Trophoblast cell (in vitro differentiated cells and primary cell): Measurements from ENCODE around the gene NOD2. TPM values are rescaled to one million over a fixed set of nuclear protein-coding genes. Genes with fewer than 3 reads are reported as not detected.
A peak's percentile ranks its signal among the peaks of the same experiment; 100 is the strongest.

ENCODE experiments used
- DNase-seq, 2 donors: peaks; one replicate each; pipeline ENCODE4 v3.0.0-alpha.2; 2016
- H2AFZ ChIP-seq: 2 replicates; pipeline ENCODE4 v1.6.1; 2013; ENCODE audit warnings: low read length, moderate library complexity, mild to moderate bottlenecking; ENCODE audit not compliant: insufficient read depth, poor library complexity
- H2AK5ac ChIP-seq: 2 replicates; pipeline ENCODE4 v1.6.1; 2013; ENCODE audit warnings: mild to moderate bottlenecking, low read length
- H2BK120ac ChIP-seq: 2 replicates; pipeline ENCODE4 v1.6.1; 2013; ENCODE audit warnings: low read length, mild to moderate bottlenecking, moderate library complexity; ENCODE audit not compliant: insufficient read depth, poor library complexity
- H2BK12ac ChIP-seq: 2 replicates; pipeline ENCODE4 v1.6.1; 2013; ENCODE audit warnings: mild to moderate bottlenecking, low read length, moderate library complexity
- H2BK5ac ChIP-seq: 2 replicates; pipeline ENCODE4 v1.6.1; 2013; ENCODE audit warnings: low read length, low read depth, moderate library complexity, mild to moderate bottlenecking; ENCODE audit not compliant: poor library complexity
- H3K14ac ChIP-seq: 2 replicates; pipeline ENCODE4 v1.6.1; 2013; ENCODE audit warnings: mild to moderate bottlenecking, low read length
- H3K18ac ChIP-seq: 2 replicates; pipeline ENCODE4 v1.6.1; 2013; ENCODE audit warnings: mild to moderate bottlenecking, low read length
- H3K23ac ChIP-seq: 2 replicates; pipeline ENCODE4 v1.6.1; 2013; ENCODE audit warnings: low read length
- H3K27ac ChIP-seq: 2 replicates; pipeline ENCODE4 v1.5.1; 2013; ENCODE audit warnings: low read depth, mild to moderate bottlenecking, inconsistent platforms, low read length, moderate library complexity
- H3K27me3 ChIP-seq: 2 replicates; pipeline ENCODE4 v1.6.1; 2013; ENCODE audit warnings: inconsistent platforms, mild to moderate bottlenecking, low read length, moderate library complexity; ENCODE audit not compliant: insufficient read depth
- H3K36me3 ChIP-seq, 2 experiments: 1 replicate in 1 of 2; 2 replicates in 1 of 2; pipeline ENCODE4 v1.6.1; 2013; ENCODE audit warnings: low read length in 2 of 2, mild to moderate bottlenecking in 2 of 2, moderate library complexity in 1 of 2; ENCODE audit not compliant: insufficient read depth in 2 of 2, control insufficient read depth in 1 of 2
- H3K4ac ChIP-seq: 2 replicates; pipeline ENCODE4 v1.6.1; 2013; ENCODE audit warnings: low read depth, mild to moderate bottlenecking, low read length, moderate library complexity
- H3K4me1 ChIP-seq, 2 experiments: 1 replicate in 1 of 2; 2 replicates in 1 of 2; pipeline ENCODE4 v1.6.1; 2013; ENCODE audit warnings: low read length in 2 of 2, mild to moderate bottlenecking in 2 of 2, moderate library complexity in 1 of 2; ENCODE audit not compliant: insufficient read depth in 2 of 2, control insufficient read depth in 1 of 2
- H3K4me2 ChIP-seq: 2 replicates; pipeline ENCODE4 v1.6.1; 2013; ENCODE audit warnings: inconsistent platforms, mild to moderate bottlenecking, low read length, moderate library complexity
- H3K4me3 ChIP-seq: 2 replicates; pipeline ENCODE4 v1.5.1; 2013; ENCODE audit warnings: mild to moderate bottlenecking, low read depth, low read length, inconsistent platforms
- H3K79me1 ChIP-seq: one replicate; pipeline ENCODE4 v1.6.1; 2013; ENCODE audit warnings: low read length
- H3K79me2 ChIP-seq: 2 replicates; pipeline ENCODE4 v1.6.1; 2013; ENCODE audit warnings: low read length, mild to moderate bottlenecking; ENCODE audit not compliant: control insufficient read depth, insufficient read depth, poor library complexity
- H3K9ac ChIP-seq: 2 replicates; pipeline ENCODE4 v1.6.1; 2013; ENCODE audit warnings: mild to moderate bottlenecking, low read length
- H3K9me3 ChIP-seq: 2 replicates; pipeline ENCODE4 v1.6.1; 2013; ENCODE audit warnings: low read depth, mild to moderate bottlenecking, control low read depth, inconsistent platforms, low read length; ENCODE audit not compliant: insufficient read depth
- H4K12ac ChIP-seq: 2 replicates; pipeline ENCODE4 v1.6.1; 2013; ENCODE audit warnings: low read depth, mild to moderate bottlenecking, low read length, moderate library complexity
- H4K8ac ChIP-seq: 2 replicates; pipeline ENCODE4 v1.6.1; 2013; ENCODE audit warnings: low read depth, mild to moderate bottlenecking, low read length, moderate library complexity
- H4K91ac ChIP-seq: one replicate; pipeline ENCODE4 v1.6.1; 2013; ENCODE audit warnings: low read depth, mild to moderate bottlenecking, low read length, moderate library complexity
- WGBS: extraction: QIAGEN DNeasy Blood & Tissue Kit; methylation state at CpG from one replicate; pipeline ENCODE4 v1.1.7; 2013; ENCODE audit warnings: missing lambda C conversion rate; ENCODE audit not compliant: insufficient read length, insufficient coverage; ENCODE audit errors: extremely low coverage; 5-methylcytosine and 5-hydroxymethylcytosine counted together
- polyA plus RNA-seq: library from polyadenylated mRNA; stranded (reverse); fragments of 200-250 nt; gene quantifications from 2 replicates; pipeline ENCODE4 v1.2.3, GENCODE V29; 2013

The NOD2 gene
- polyA plus RNA-seq, result 0.08 and 0.11 TPM in 2 replicates

DNA sequence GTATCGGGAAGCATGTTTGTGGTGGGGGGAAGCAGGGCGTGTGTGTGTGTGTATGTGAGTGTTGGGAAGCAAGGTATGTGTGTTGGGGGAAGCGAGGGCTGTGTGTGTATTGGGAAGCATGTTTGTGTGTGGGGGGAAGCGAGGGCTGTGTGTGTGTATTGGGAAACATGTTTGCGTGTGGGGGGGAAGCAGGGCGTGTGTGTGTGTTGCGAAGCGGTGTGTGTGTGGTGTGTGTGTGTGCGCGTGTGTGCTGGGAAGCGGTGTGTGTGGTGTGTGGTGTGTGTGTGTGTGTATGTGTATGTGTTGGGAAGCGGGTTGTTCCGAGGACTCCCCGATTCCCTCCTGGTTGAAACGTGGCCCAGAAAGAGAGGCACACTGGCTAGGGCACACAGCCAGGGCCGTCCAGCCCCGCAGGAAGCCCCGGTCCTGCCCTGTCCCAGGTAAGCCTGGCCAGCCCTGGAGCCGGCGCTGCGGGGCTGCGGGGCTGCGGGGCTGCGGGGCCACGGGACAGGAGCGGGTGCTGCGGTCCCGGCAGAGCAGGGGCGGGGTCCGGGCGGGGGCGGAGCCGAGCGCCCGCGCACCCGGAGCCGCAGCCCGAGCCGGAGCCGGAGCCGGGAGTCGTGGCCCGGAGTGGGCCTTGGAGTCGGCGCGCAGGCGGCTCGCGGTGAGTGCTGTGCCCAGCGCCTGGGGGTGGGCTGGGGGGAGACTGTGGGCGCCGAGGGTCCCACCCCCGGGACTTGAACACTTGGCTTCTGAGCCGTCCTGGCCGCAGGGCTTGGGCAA, at the start of gene NOD2:
Gene NOD2, plus strand, starts transcription at position 608 of the 783 bp plus-strand sequence. CDS start 5,890 bp downstream, outside the sequence.
- Histone ChIP-seq H2AFZ (peak within 1 kb of the TSS; percentile 35), H3K36me3 (no peaks in the 10 kb centered on the region), H2BK120ac (no peak within 1 kb of the TSS), H3K27ac (no peak within 1 kb of the TSS), H3K9me3 (peaks cover 9% of the 10 kb centered on the region), H3K4ac (no peak within 1 kb of the TSS), H3K4me1 (peaks cover 0 to 2% of the 10 kb centered on the region in 2 experiments), H2AK5ac (no peak within 1 kb of the TSS), H3K4me3 (peak within 1 kb of the TSS; percentile 58), H4K91ac (no peak within 1 kb of the TSS), H3K79me1 (no peaks in the 10 kb centered on the region), H3K79me2 (no peaks in the 10 kb centered on the region), H4K12ac (no peak within 1 kb of the TSS), H3K4me2 (peak within 1 kb of the TSS; percentile 63), H2BK5ac (no peak within 1 kb of the TSS), H3K14ac (no peak within 1 kb of the TSS), H3K18ac (no peak within 1 kb of the TSS), H3K27me3 (peaks cover 5% of the 10 kb centered on the region), H4K8ac (no peak within 1 kb of the TSS), H2BK12ac (no peak within 1 kb of the TSS), H3K23ac (peak within 1 kb of the TSS; percentile 100), H3K9ac (no peak within 1 kb of the TSS)
- DNase-seq, result peak in 1 of 2 donors; percentile 26
- WGBS, result 100% methylated on average over 4 of the region's 56 CpGs

DNA sequence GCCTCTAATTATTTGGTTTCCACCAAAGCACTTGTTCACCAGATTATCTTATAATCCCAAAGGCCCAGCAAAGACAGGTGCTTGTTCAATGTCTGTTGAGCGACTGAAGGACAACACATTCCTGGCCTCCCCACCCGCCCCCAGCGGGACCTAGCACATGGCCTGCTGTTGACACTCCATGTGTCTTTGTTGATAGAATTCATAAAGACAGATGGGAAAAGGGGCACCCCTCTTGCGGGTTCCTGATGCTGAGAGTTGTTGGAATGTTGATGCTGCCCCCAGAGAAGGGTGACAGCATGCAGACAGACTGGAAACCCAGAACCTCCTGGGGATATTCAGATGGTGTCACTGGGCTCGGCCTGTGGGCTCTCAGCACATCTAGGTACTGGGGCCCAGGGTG, 49.2 kb upstream of the NOD2 start:
- Histone ChIP-seq H3K79me1 (no peaks in the 10 kb centered on the region), H3K4me1 (no peaks in the 10 kb centered on the region), H2BK5ac (no peak overlapping the region), H3K79me2 (no peaks in the 10 kb centered on the region), H3K4ac (no peak overlapping the region), H4K91ac (no peak overlapping the region), H2BK12ac (no peak overlapping the region), H2AFZ (no peak overlapping the region), H3K9me3 (peaks cover 2% of the 10 kb centered on the region), H3K23ac (no peak overlapping the region), H3K9ac (no peak overlapping the region), H3K27ac (no peak overlapping the region), H3K14ac (no peak overlapping the region), H3K27me3 (no peaks in the 10 kb centered on the region), H3K36me3 (no peaks in the 10 kb centered on the region), H2BK120ac (no peak overlapping the region), H4K12ac (no peak overlapping the region), H2AK5ac (no peak overlapping the region), H3K4me3 (no peak overlapping the region), H3K18ac (no peak overlapping the region), H3K4me2 (no peak overlapping the region), H4K8ac (no peak overlapping the region)
- WGBS, result no CpG with 5 or more reads among the region's 5 CpGs
- no peak for DNase-seq

DNA sequence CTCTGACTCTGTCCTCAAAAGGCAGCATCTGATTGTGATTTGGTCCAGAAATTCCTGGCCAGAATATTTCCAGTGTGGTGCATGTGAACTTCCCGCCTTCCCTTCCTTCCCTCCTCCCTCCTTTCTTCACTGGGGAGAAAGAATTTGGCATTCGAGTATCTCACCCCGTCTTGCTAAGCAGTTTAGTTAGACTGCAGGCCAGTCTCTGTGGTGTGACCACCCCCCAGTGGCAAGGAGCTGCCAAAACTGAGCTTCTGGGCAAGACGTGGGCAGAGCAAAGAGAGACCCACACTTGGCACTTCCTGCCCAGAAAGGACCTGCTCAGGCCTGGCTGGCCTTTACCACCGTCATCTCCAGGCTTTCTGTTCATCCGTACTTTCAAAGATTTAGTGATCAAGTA, 48.7 kb upstream of the NOD2 start:
- Histone ChIP-seq H2BK12ac (no peak overlapping the region), H2BK120ac (no peak overlapping the region), H3K4me1 (no peaks in the 10 kb centered on the region), H3K27me3 (no peaks in the 10 kb centered on the region), H3K9me3 (peaks cover 2% of the 10 kb centered on the region), H3K79me2 (no peaks in the 10 kb centered on the region), H3K79me1 (no peaks in the 10 kb centered on the region), H3K27ac (no peak overlapping the region), H3K4me2 (no peak overlapping the region), H3K9ac (no peak overlapping the region), H3K23ac (no peak overlapping the region), H3K4ac (no peak overlapping the region), H4K91ac (no peak overlapping the region), H4K8ac (no peak overlapping the region), H3K4me3 (no peak overlapping the region), H2AFZ (no peak overlapping the region), H2AK5ac (no peak overlapping the region), H2BK5ac (no peak overlapping the region), H3K18ac (no peak overlapping the region), H4K12ac (no peak overlapping the region), H3K14ac (no peak overlapping the region), H3K36me3 (no peaks in the 10 kb centered on the region)
- no CpG with 5 or more reads among the region's 6 CpGs for WGBS
- peak in 1 of 2 donors; percentile 27 for DNase-seq

DNA sequence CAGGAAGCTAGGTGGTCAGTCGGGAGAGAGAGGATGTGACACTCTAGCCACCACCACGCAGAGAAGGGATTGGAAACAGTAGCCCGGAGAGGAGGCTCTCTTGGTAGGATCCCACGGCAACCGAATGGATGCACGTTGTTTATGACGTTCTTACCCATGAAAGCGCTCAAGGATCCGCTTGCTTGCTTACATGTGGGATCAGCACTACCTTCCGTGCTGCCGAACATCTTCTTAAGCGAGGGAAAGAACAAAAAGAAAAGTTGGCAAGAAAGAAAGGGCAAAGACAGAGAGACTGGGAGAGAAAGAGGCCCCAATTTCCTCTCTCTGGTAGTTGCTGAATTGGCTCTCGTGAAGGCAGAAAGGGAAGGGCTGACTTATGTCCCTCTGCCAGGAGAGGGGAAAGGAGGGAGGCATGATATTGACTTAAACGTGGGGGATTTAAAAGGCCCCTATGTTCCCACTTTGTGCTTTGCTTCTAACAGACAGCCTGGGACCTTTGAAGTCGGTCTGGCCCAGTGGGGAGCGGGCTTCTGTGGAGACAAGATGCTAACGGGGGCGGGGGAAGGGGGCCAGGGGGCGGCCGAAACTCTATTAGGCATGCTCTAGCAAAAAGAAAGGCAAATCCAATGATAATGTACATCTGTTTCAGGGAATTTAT, 47.7 kb upstream of the NOD2 start:
- Histone ChIP-seq H3K18ac (no peak overlapping the region), H3K4me3 (no peak overlapping the region)

More for the DNA sequence above, 47.7 kb upstream of the NOD2 start:
- no peak for DNase-seq
- no peak overlapping the region for H2AFZ ChIP-seq
- no peak overlapping the region for H2BK12ac ChIP-seq
- H2BK120ac ChIP-seq, result no peak overlapping the region
- no peak overlapping the region for H3K14ac ChIP-seq
- no peak overlapping the region for H4K12ac ChIP-seq
- no peak overlapping the region for H3K4ac ChIP-seq
- WGBS, result no CpG with 5 or more reads among the region's 20 CpGs
- H3K9me3 ChIP-seq, result peaks cover 2% of the 10 kb centered on the region
- H3K27ac ChIP-seq, result no peak overlapping the region
- H2BK5ac ChIP-seq, result no peak overlapping the region
- no peak overlapping the region for H3K23ac ChIP-seq
- peaks cover 5 to 6% of the 10 kb centered on the region in 2 experiments for H3K4me1 ChIP-seq
- no peak overlapping the region for H4K8ac ChIP-seq
- no peak overlapping the region for H4K91ac ChIP-seq
- H3K4me2 ChIP-seq, result no peak overlapping the region
- H2AK5ac ChIP-seq, result no peak overlapping the region
- H3K27me3 ChIP-seq, result no peaks in the 10 kb centered on the region
- no peak overlapping the region for H3K9ac ChIP-seq
- H3K79me1 ChIP-seq, result no peaks in the 10 kb centered on the region
- H3K36me3 ChIP-seq, result no peaks in the 10 kb centered on the region
- H3K79me2 ChIP-seq, result no peaks in the 10 kb centered on the region
